Measurements from ENCODE around the gene FADS3.
"Not testable (repeated sequence)": the region's sequence is repeated elsewhere in the genome, so short reads cannot be mapped to it uniquely, and the experiment has no call there.

FADS3 gene

GRCh38 chr11:61883947-61884346 lies 7.4 kb downstream of the FADS3 start:
- in situ Hi-C loops (cut with HindIII; ENCODE audit: low pct_ligation_motif_present, low sequenced_read_pairs), result no loop called here
- H3K27me3 ChIP-seq (replicated peaks), result no peaks in the 10 kb centered on the region
- no peaks in the 10 kb centered on the region for H3K36me3 ChIP-seq (replicated peaks)
- no peak for TF ChIP-seq CTCF (IDR thresholded peaks at IDR 0.05; ENCODE audit: low read depth, low read length, missing control alignments)
- H3K4me3 ChIP-seq (ENCODE audit: low read depth, low read length), result no peak overlapping the region
- DNase-seq, result no peak
- H3K27ac ChIP-seq, result no peak overlapping the region

GRCh38 chr11:61883327-61883726 lies 8.0 kb downstream of the FADS3 start:
- Histone ChIP-seq H3K4me3 (ENCODE audit: low read depth, low read length) (no peak overlapping the region), H3K27ac (no peak overlapping the region), H3K36me3 (replicated peaks) (no peaks in the 10 kb centered on the region), H3K27me3 (replicated peaks) (no peaks in the 10 kb centered on the region)
- in situ Hi-C loops (cut with HindIII; ENCODE audit: low pct_ligation_motif_present, low sequenced_read_pairs), result no loop called here
- TF ChIP-seq CTCF (IDR thresholded peaks at IDR 0.05; ENCODE audit: low read depth, low read length, missing control alignments), result no peak
- no peak for DNase-seq

GRCh38 chr11:61882879-61883278 lies 8.5 kb downstream of the FADS3 start:
- Histone ChIP-seq H3K27me3 (replicated peaks) (no peaks in the 10 kb centered on the region), H3K36me3 (replicated peaks) (no peaks in the 10 kb centered on the region), H3K4me3 (ENCODE audit: low read depth, low read length) (no peak overlapping the region), H3K27ac (no peak overlapping the region)
- no peak for TF ChIP-seq CTCF (IDR thresholded peaks at IDR 0.05; ENCODE audit: low read depth, low read length, missing control alignments)
- in situ Hi-C loops (cut with HindIII; ENCODE audit: low pct_ligation_motif_present, low sequenced_read_pairs), result no loop called here
- DNase-seq, result no peak

- in situ Hi-C loops (cut with HindIII; ENCODE audit: low pct_ligation_motif_present, low sequenced_read_pairs), result not testable (repeated sequence)
Measured at GRCh38 chr11:61882267-61882666, 9.1 kb downstream of the FADS3 start.

GRCh38 chr11:61881397-61881796 lies 9.9 kb downstream of the FADS3 start:
- TF ChIP-seq CTCF (IDR thresholded peaks at IDR 0.05; ENCODE audit: low read depth, low read length, missing control alignments), result no peak
- Histone ChIP-seq H3K27ac (no peak overlapping the region), H3K27me3 (replicated peaks) (no peaks in the 10 kb centered on the region), H3K36me3 (replicated peaks) (no peaks in the 10 kb centered on the region), H3K4me3 (ENCODE audit: low read depth, low read length) (no peak overlapping the region)
- in situ Hi-C loops (cut with HindIII; ENCODE audit: low pct_ligation_motif_present, low sequenced_read_pairs), result no loop called here
- DNase-seq, result no peak

More at GRCh38 chr11:61882267-61882666, 9.1 kb downstream of the FADS3 start:
- not testable (repeated sequence) for H3K27me3 ChIP-seq (replicated peaks); H3K4me3 ChIP-seq (ENCODE audit: low read depth, low read length); H3K36me3 ChIP-seq (replicated peaks); H3K27ac ChIP-seq; DNase-seq

GRCh38 chr11:61880454-61880853 lies 10.9 kb downstream of the FADS3 start:
- TF ChIP-seq CTCF (IDR thresholded peaks at IDR 0.05; ENCODE audit: low read depth, low read length, missing control alignments), result no peak

More at GRCh38 chr11:61880454-61880853, 10.9 kb downstream of the FADS3 start:
- no peaks in the 10 kb centered on the region for H3K36me3 ChIP-seq (replicated peaks)
- H3K27ac ChIP-seq, result no peak overlapping the region
- H3K4me3 ChIP-seq (ENCODE audit: low read depth, low read length), result no peak overlapping the region
- no peaks in the 10 kb centered on the region for H3K27me3 ChIP-seq (replicated peaks)
- in situ Hi-C loops (cut with HindIII; ENCODE audit: low pct_ligation_motif_present, low sequenced_read_pairs), result no loop called here
- no peak for DNase-seq
